Glutamatergic neuron (in vitro differentiated cells): ENCODE measurements around the gene FBLL1. TPM values are rescaled to one million over a fixed set of nuclear protein-coding genes. Genes with fewer than 3 reads are reported as not detected.

Source experiments
- DNase-seq: peaks from one replicate; pipeline ENCODE4 v3.0.0; 2022
- H3K27ac Mint-ChIP-seq: one replicate; pipeline ENCODE4 v1.8.0; 2020; ENCODE audit warnings: mild to moderate bottlenecking, mixed read lengths, inconsistent platforms; ENCODE audit not compliant: unreplicated experiment
- H3K27me3 Mint-ChIP-seq: one replicate; pipeline ENCODE4 v1.8.0; 2020; ENCODE audit warnings: mild to moderate bottlenecking, moderate library complexity, mixed read lengths, inconsistent platforms; ENCODE audit not compliant: unreplicated experiment
- H3K36me3 Mint-ChIP-seq: one replicate; pipeline ENCODE4 v1.8.0; 2020; ENCODE audit warnings: mild to moderate bottlenecking, mixed read lengths, inconsistent platforms; ENCODE audit not compliant: unreplicated experiment
- H3K4me1 Mint-ChIP-seq: one replicate; pipeline ENCODE4 v1.8.0; 2020; ENCODE audit warnings: mild to moderate bottlenecking, low read depth, mixed read lengths, inconsistent platforms; ENCODE audit not compliant: unreplicated experiment
- H3K4me3 Mint-ChIP-seq: one replicate; pipeline ENCODE4 v1.8.0; 2020; ENCODE audit warnings: mild to moderate bottlenecking, mixed read lengths, inconsistent platforms; ENCODE audit not compliant: unreplicated experiment
- H3K9me3 Mint-ChIP-seq: one replicate; pipeline ENCODE4 v1.8.0; 2020; ENCODE audit warnings: mild to moderate bottlenecking, moderate library complexity, mixed read lengths, inconsistent platforms; ENCODE audit not compliant: unreplicated experiment
- total RNA-seq: library from RNA; stranded (reverse); fragmentation: NEBNext Ultra II Directional; extraction: Animal tissue kit (Norgen Biotek cat#: 25700); gene quantifications from one replicate; pipeline ENCODE4 v1.2.1, GENCODE V29; 2021; ENCODE audit not compliant: unreplicated experiment
- TF ChIP-seq, protein P1 (sequence below): fragments of 200-600 bp; sonication (generic); IDR thresholded peaks from one replicate; pipeline ENCODE4 v1.5.0; 2021; ENCODE audit not compliant: partially characterized antibody, unreplicated experiment

FBLL1 gene
- total RNA-seq, 1 donor from 2014 or later = 66.2 TPM

DNA sequence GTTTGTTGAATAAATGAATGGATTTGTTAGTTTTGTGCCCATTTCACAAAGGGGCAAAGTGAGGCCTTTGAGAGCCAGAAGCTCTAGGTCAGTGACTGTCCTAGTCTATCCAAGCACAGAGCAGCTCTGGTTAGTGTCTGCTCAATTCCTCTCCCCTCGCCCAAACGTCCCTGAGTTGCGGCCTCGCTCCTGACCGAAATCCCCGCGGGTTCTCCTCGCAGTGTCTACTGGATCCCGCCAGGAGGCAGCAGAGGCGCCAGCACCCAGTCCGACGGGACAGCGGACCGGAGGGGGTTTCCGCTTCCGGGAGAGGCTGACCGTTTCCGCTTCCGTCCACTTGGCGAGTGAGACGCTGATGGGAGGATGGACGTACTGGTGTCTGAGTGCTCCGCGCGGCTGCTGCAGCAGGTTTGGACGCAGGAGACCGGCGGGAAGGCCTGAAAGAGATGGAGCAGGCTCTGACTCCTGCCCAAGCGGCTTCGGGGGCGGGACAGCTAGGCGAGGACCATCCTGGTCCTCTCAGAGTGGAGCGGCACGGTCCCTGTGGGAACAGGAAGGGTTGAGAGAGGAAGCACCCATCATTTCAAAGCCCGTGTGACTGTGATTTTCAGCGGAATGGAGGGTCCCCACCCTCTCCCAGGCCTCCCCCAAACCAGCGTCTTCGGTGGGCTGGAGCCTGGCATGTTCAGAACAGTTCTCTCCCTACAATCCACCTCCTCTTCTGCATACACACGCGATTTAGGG, 42.8 kb upstream of the FBLL1 start, which contains the start of gene RARS1:
TSS of gene RARS1 (plus strand) at position 336 of the 744 bp plus-strand sequence. CDS start at position 364, 28 bp downstream.
- H3K36me3 Mint-ChIP-seq = no peaks in the 10 kb centered on the region
- no peaks in the 10 kb centered on the region for H3K27me3 Mint-ChIP-seq
- peak within 1 kb of the TSS; percentile 100 for H3K4me3 Mint-ChIP-seq
- peaks cover 5% of the 10 kb centered on the region for H3K4me1 Mint-ChIP-seq
- peak within 1 kb of the TSS; percentile 93 for H3K27ac Mint-ChIP-seq
- TF ChIP-seq, protein P1, sequence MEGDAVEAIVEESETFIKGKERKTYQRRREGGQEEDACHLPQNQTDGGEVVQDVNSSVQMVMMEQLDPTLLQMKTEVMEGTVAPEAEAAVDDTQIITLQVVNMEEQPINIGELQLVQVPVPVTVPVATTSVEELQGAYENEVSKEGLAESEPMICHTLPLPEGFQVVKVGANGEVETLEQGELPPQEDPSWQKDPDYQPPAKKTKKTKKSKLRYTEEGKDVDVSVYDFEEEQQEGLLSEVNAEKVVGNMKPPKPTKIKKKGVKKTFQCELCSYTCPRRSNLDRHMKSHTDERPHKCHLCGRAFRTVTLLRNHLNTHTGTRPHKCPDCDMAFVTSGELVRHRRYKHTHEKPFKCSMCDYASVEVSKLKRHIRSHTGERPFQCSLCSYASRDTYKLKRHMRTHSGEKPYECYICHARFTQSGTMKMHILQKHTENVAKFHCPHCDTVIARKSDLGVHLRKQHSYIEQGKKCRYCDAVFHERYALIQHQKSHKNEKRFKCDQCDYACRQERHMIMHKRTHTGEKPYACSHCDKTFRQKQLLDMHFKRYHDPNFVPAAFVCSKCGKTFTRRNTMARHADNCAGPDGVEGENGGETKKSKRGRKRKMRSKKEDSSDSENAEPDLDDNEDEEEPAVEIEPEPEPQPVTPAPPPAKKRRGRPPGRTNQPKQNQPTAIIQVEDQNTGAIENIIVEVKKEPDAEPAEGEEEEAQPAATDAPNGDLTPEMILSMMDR = peak; percentile 89
- H3K9me3 Mint-ChIP-seq = no peaks in the 10 kb centered on the region
- DNase-seq = peak; percentile 97

DNA sequence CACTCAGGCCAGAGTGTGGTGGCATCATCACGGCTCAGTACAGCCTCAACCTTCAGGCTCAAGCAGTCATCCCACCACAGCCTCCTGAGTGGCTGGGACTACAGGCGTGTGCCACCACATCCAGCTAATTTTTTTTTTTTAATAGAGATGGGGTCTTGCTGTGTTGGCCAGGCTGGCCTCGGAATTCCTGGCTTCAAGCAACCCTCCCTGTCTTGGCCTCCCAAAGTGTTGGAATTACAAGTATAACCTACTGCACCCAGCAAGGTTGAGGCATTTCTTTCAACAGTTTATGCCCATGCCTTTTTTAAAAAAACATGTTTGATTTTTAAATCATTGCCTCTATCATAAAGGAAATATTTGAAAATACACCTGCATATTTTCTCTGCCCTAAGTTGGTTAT, 40.0 kb upstream of the FBLL1 start:
- H3K36me3 Mint-ChIP-seq = no peaks in the 10 kb centered on the region
- H3K4me3 Mint-ChIP-seq = no peak overlapping the region
- no peak overlapping the region for H3K27ac Mint-ChIP-seq
- H3K27me3 Mint-ChIP-seq = no peaks in the 10 kb centered on the region
- DNase-seq = no peak
- TF ChIP-seq, protein P1 = no peak
- H3K4me1 Mint-ChIP-seq = peaks cover 5% of the 10 kb centered on the region
- no peaks in the 10 kb centered on the region for H3K9me3 Mint-ChIP-seq

DNA sequence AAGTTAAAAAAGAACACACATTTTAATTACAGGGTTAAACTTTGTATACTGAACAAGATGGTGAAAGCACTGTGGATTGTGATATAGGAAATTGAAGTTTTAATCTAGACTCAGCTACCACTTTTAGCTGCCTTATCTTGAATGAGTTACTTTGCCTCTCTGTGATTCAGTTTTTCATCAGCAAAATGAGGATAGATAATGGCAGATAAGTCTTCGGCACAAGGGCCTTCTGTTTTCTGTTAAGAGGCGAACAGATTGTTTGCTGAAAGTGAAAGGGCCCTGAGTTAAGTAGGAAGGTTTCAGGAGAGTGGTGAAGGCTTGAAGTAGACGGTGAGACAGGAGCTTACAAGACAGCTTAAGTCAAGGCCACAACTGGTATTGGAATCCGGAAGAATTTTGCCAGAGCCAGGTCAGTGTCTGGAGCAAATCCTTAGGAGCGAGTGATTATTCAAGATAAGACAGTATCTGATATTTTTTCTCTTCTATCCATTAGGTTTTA, 35.0 kb upstream of the FBLL1 start:
- Mint-ChIP-seq H3K4me1 (no peaks in the 10 kb centered on the region), H3K4me3 (no peak overlapping the region), H3K27ac (no peak overlapping the region), H3K36me3 (no peaks in the 10 kb centered on the region), H3K9me3 (no peaks in the 10 kb centered on the region), H3K27me3 (no peaks in the 10 kb centered on the region)
- TF ChIP-seq, protein P1 = no peak
- no peak for DNase-seq

DNA sequence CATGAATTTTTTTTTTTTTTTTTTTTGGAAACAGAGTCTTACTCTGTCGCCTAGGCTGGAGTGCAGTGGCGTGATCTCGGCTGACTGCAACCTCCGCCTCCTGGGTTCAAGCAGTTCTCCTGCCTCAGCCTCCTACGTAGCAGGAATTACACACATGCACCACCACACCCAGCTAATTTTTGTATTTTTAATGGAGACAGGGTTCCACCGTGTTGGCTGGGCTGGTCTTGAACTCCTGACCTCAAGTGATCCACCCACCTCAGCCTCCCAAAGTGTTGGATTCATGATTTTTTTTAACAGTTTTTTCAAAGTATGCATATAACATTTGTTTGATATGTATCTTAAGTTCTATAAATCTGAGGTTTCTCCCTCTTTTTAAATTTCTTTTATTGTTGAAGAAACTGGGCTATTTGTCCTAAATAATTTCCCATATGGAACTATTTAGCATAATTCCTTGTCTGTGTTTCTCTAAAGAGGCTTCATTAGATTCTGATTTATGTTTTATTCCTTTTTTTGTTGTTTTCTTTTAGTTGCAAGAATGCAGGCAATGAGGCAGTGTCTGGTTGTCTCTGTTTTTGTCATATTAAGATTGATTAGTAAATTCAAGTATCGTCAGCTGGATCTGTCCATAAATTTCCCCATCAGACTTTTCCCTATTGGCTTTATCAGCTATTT, 26.4 kb upstream of the FBLL1 start:
- H3K27me3 Mint-ChIP-seq = no peaks in the 10 kb centered on the region
- TF ChIP-seq, protein P1 = no peak
- H3K36me3 Mint-ChIP-seq = no peaks in the 10 kb centered on the region
- DNase-seq = no peak
- H3K9me3 Mint-ChIP-seq = no peaks in the 10 kb centered on the region
- H3K4me3 Mint-ChIP-seq = no peak overlapping the region
- no peaks in the 10 kb centered on the region for H3K4me1 Mint-ChIP-seq
- no peak overlapping the region for H3K27ac Mint-ChIP-seq
